Measurements from ENCODE around the gene CIC.

- TF ChIP-seq CTCF (IDR thresholded peaks at IDR 0.05) (no peak), EP300 (IDR thresholded peaks at IDR 0.05) (no peak)
Observed at GRCh38 chr19:42286349-42287016, 17.4 kb downstream of the CIC start.

All from tibial nerve (tissue), 4 donors.